Esophagus muscularis mucosa (tissue), 3 donors: Measurements from ENCODE around the gene OTUD4.

Experiments
- POLR2A ChIP-seq: fragments of 450-650 bp; IDR thresholded peaks from one replicate; pipeline ENCODE4 v1.6.1; 2017; ENCODE audit warnings: antibody characterized with exemption, moderate library complexity, mild to moderate bottlenecking, low read depth
- POLR2AphosphoS5 ChIP-seq, 2 donors: sonication (generic); formaldehyde crosslinking; IDR thresholded peaks; one replicate each; pipeline ENCODE4 v1.6.1; 2017; ENCODE audit warnings: antibody characterized with exemption in 2 of 2
- TF ChIP-seq, protein P1 (sequence below), 3 experiments: fragments of 200-600 bp in 2 of 3; fragments of 450-650 bp in 1 of 3; sonication (generic) in 2 of 3; IDR thresholded peaks; one replicate each; pipeline ENCODE4 v1.5.1; 2017 to 2019; ENCODE audit warnings: antibody characterized with exemption in 3 of 3, mild to moderate bottlenecking in 2 of 3, moderate library complexity in 1 of 3

DNA sequence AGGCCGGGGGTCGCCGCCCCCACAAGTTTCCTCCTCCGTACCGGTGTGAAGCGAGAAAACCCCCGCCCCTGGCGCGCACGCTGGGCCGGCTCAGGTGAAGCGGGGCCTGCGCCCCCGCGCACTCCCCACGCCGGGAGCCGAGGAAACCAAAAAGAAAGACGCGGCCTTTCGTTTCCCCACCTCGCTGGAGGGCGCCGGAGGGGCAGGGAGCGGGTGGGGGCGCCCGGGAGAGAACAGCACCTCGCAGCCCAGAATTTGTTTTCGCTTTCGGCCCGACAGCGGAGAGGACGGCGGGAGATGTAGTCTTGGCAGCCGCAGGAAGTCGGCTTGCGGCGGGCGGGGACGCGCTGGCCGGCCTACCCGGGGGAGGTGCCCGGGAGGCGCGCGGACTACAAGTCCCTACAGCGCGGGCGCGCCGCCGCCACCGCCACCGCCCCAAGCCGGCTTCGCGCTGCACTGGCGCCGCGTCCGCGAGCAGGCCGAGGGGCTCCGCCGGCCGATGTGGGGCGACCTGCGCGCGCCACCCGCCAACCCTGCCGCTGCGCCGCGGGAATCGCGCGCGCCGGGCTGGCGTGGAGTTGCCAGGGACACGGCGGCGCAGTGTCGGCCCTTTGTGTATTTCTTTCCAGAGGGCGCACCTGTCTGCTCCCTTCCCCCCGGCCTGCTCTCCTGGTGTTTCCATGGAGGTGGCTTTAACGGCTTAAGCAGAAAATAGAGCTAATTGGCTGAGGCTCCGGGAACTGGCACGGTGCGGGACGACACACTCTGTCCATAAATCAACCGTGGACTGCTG lies at the start of gene OTUD4:
- peak; percentile 51 for TF ChIP-seq POLR2A
- TF ChIP-seq, protein P1, sequence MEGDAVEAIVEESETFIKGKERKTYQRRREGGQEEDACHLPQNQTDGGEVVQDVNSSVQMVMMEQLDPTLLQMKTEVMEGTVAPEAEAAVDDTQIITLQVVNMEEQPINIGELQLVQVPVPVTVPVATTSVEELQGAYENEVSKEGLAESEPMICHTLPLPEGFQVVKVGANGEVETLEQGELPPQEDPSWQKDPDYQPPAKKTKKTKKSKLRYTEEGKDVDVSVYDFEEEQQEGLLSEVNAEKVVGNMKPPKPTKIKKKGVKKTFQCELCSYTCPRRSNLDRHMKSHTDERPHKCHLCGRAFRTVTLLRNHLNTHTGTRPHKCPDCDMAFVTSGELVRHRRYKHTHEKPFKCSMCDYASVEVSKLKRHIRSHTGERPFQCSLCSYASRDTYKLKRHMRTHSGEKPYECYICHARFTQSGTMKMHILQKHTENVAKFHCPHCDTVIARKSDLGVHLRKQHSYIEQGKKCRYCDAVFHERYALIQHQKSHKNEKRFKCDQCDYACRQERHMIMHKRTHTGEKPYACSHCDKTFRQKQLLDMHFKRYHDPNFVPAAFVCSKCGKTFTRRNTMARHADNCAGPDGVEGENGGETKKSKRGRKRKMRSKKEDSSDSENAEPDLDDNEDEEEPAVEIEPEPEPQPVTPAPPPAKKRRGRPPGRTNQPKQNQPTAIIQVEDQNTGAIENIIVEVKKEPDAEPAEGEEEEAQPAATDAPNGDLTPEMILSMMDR (IDR thresholded peaks at IDR 0.05), result peak in 1 of 3 experiments; percentile 7
- TF ChIP-seq POLR2AphosphoS5 (IDR thresholded peaks at IDR 0.05), result peak; percentile 85
